ENCODE data around the gene FDPS.

The FDPS gene

GRCh38 chr1:155297384-155297783 is 11.3 kb upstream of the FDPS start:
- no peak for TF ChIP-seq CTCF (IDR thresholded peaks at IDR 0.05; ENCODE audit: extremely low read depth, missing control alignments)
- DNase-seq (ENCODE audit: low spot score): no peak

DNA sequence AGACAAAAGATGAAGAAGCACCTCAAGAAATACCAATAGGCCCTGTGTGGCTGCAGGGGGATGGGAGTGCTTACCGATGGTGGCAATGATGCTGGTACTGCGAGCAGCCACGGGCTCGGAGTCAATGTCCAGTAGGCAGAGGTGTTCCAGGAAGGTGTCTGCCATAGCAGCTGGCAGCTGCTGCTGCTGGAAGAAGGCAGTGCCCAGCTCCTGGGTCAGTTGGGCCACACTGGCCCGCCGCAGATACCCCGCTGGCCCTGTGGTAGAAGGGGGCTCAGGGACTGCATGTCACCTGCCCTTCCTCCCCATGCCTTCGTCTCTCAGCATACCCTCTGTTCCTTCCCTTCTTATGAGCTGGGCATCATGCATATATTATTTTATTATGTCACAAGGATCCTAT is 8.6 kb upstream of the FDPS start:
- DNase-seq (ENCODE audit: low spot score): no peak
- no peak for TF ChIP-seq CTCF (IDR thresholded peaks at IDR 0.05; ENCODE audit: extremely low read depth, missing control alignments)

GRCh38 chr1:155300553-155301329 is 7.9 kb upstream of the FDPS start:
- DNase-seq (ENCODE audit: low spot score): no peak
- no peak for TF ChIP-seq CTCF (IDR thresholded peaks at IDR 0.05; ENCODE audit: extremely low read depth, missing control alignments)

DNA sequence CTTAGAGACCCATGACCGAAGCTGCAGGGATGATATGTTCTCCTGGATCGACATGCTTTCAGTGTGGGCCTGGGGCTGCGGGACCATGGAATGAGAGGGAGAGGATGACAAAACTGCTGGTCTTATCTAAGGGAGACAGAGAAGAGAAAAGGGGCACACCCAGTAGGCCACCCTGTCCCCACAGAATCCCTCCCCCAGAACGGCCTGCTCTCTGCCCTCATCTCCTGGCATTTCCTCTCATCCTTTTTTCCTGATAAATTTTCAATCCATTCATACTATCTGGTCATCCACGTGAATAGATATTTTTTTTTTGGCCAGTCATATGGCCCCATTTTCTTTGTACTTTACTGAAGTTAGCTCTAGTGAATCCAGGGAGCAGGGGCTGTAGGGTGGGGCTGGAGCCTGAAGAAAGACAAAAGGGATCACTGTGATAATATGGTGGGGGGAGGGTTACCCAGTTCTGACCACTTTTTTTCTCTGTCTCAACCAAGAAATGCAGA is 7.3 kb upstream of the FDPS start, which contains the start of gene PKLR:
Gene PKLR (minus strand): TSS at position 97 of the 500 bp plus-strand sequence. CDS start 43 bp downstream, at position 54.
- no peak for TF ChIP-seq CTCF (IDR thresholded peaks at IDR 0.05; ENCODE audit: extremely low read depth, missing control alignments)
- no peak for DNase-seq (ENCODE audit: low spot score)

GRCh38 chr1:155304558-155305063 is 4.1 kb upstream of the FDPS start:
- no peak for TF ChIP-seq CTCF (IDR thresholded peaks at IDR 0.05; ENCODE audit: extremely low read depth, missing control alignments)
- DNase-seq (ENCODE audit: low spot score): no peak

DNA sequence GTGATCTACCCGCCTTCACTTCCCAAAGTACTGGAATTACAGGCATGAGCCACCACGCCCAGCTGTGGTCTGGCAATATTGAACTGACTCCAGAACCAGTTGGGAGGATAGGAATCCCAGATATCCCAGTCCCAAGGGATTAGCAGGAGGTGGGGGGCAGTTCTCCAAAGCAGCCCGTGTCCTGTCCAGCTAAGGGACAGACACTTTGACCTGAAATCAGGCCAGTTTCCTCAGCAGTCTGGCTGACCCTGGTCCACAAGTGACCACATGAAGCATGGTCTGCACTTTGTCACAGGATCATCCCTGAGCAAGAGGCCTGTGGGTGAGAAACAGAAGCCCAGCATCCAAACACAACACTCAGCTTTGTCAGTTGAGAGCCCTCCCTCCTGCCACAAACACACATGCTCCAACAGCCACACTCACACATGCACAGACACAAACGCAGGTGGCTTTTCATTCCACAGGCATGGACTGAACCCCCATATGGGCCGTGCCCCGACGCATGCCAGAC is 2.7 kb upstream of the FDPS start:
- TF ChIP-seq CTCF (IDR thresholded peaks at IDR 0.05; ENCODE audit: extremely low read depth, missing control alignments): no peak

GRCh38 chr1:155307247-155307740 is 1.4 kb upstream of the FDPS start:
- DNase-seq (ENCODE audit: low spot score): no peak
- TF ChIP-seq CTCF (IDR thresholded peaks at IDR 0.05; ENCODE audit: extremely low read depth, missing control alignments): no peak

More for the DNA sequence above, 2.7 kb upstream of the FDPS start:
- no peak for DNase-seq (ENCODE audit: low spot score)

Measured in GM20000 (cell line).